Neural cell (in vitro differentiated cells): ENCODE results near the gene ALDH3A2.

Experiments used
- CTCF ChIP-seq: fragments of 450-650 bp; IDR thresholded peaks from 2 replicates; pipeline ENCODE4 v1.5.1; 2014; ENCODE audit warnings: antibody characterized with exemption, mild to moderate bottlenecking, moderate library complexity; ENCODE audit not compliant: poor library complexity, severe bottlenecking
- EP300 ChIP-seq: fragments of 450-650 bp; conservative IDR thresholded peaks from 2 replicates; pipeline ENCODE4 v1.6.1; 2014; ENCODE audit warnings: antibody characterized with exemption, mild to moderate bottlenecking, moderate library complexity; ENCODE audit not compliant: poor library complexity, severe bottlenecking
- POLR2AphosphoS5 ChIP-seq: IDR thresholded peaks from 2 replicates; pipeline ENCODE4 v1.6.1; 2012

DNA sequence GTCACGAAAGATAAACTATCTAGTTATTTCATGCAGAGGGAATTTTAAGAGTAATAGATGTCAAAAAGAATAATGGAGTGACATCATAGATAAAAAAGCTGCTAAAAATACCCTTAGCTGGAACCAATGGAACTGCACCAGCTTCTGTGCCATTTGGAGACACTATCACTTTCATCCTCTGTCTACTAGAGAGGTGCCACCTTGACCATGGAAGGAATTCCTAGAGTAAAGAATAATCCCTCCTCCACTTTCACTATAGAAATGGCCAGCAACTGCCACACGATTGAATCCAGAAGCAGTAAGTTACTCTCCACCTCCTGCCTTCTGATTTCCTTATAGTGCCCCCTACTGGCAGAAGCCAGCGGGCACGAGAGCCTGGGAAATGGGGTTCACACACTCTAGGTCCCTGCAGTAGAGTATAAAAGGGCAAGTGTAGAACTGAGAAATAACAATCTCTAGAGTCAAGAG lies 2.8 kb upstream of the ALDH3A2 start:
- TF ChIP-seq CTCF: no peak
- no peak for TF ChIP-seq EP300
- TF ChIP-seq POLR2AphosphoS5: no peak
